Measurements from ENCODE around the gene IGHMBP2. TPM values are rescaled to one million over a fixed set of nuclear protein-coding genes. Genes with fewer than 3 reads are reported as not detected.
A peak's percentile ranks its signal among the peaks of the same experiment; 100 is the strongest.

IGHMBP2 gene
- 17.5 and 27.3 TPM in 2 replicates for total RNA-seq (2014; rRNA removed; shearing (Covaris generic))
- 35.2 and 37.9 TPM in 2 replicates for total RNA-seq (2022)
- percentile 61 among the genes with signal in this experiment for Bru-seq, nascent RNA
- percentile 72 among the genes with signal in this experiment for BruChase-seq, experiment 1, labeled RNA remaining after a 6-hour chase
- BruChase-seq, experiment 2, labeled RNA remaining after a 2-hour chase = percentile 72 among the genes with signal in this experiment
- long read RNA-seq, transcript IGHMBP2-201 (15 exons, 3,961 nt) = major isoform, 14 of 37 reads
- long read RNA-seq, partial matches to known transcripts = 14 of 37 reads
- long read RNA-seq, other reads (novel, unspliced or antisense) = 9 of 37 reads

DNA sequence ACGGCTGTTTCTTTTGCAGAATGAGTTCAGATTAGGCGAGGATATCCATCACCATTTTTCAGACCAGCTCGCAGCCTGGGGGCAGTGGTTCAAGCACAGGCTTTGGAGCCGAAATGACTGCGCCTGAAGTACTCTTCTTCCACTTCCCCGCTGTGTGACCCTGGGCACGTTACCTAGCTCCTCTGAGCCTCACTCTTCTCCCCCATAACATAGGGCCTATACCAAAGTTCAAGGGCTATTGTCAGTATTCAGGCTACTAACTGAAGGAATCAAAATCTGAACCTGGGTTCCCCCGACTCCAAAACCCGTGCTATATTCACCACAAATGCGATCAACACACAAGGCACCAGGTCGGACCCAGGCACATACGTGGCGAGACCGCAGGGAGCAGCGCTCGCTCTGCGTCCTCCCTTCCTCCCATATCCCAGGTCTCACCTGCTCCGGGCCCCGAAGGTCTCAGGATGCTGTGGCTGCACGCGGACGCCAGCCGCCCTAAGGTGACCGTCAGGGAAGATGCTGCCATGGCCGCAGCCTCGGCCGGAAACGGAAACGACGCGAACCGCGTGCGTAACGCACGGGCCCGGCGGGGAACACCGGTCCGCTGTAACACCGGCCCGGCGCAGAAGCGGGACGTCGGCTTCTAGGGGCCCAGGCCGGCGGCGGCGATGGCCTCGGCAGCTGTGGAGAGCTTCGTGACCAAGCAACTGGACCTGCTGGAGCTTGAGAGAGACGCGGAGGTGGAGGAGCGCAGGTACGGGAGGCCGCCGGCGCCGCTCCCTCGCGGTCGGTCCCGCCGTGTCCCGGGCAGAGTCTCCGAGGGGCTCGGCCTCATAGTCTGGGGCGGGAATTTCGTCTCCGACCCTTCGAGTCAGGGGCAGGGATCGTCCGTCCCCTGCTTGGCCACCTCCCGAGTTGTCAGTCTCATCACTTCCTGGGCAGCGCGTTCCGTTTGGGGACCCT, at the start of gene IGHMBP2, which contains the start of gene MRPL21:
IGHMBP2 (plus strand) TSS at position 604 of the 960 bp plus-strand sequence; CDS start at position 666, 62 bp downstream.
MRPL21 (minus strand) TSS at position 545 of the 960 bp plus-strand sequence; CDS start at position 523, 22 bp downstream.
- peak within 1 kb of the TSS; percentile 90 for H3K4me2 ChIP-seq (ENCODE audit: low read length)
- H2AFZ ChIP-seq (ENCODE audit: low read length) = peak within 1 kb of the TSS; percentile 82
- H3K9me3 ChIP-seq (ENCODE audit: low read length) = no peaks in the 10 kb centered on the region
- peak within 1 kb of the TSS; percentile 50 for H3K27ac ChIP-seq (ENCODE audit: low read depth, low read length, poor library complexity, severe bottlenecking)
- POLR2A ChIA-PET = interaction anchor here (1.0 to 1.8 kb wide), 2 partner anchors 15 to 393 kb away, joined by 3 to 4 read pairs; no protein-coding TSS in a partner anchor
- CTCF ChIA-PET (ENCODE audit: unreplicated experiment) = no interaction called here
- H4K20me1 ChIP-seq (ENCODE audit: insufficient read depth, low read length) = peaks cover 21% of the 10 kb centered on the region
- peaks cover 25% of the 10 kb centered on the region for H3K4me1 ChIP-seq (ENCODE audit: insufficient read depth, low read length, poor library complexity, severe bottlenecking)
- H3K4me3 ChIP-seq (ENCODE audit: low read depth, low read length, poor library complexity, severe bottlenecking) = peak within 1 kb of the TSS; percentile 99
- no peaks in the 10 kb centered on the region for H3K9me2 ChIP-seq (ENCODE audit: insufficient read depth, low read length)
- DNase-seq (ENCODE audit: low spot score) = peak; percentile 88
- H3K79me2 ChIP-seq (ENCODE audit: insufficient read depth, low read depth, low read length) = peaks cover 57% of the 10 kb centered on the region
- intact Hi-C loops (cut with micrococcal nuclease; ENCODE audit: unreplicated experiment) = loop anchor here (2.0 kb wide), 1 partner anchor 185 kb away; no protein-coding TSS in a partner anchor
- peaks cover 45% of the 10 kb centered on the region for H3K36me3 ChIP-seq (ENCODE audit: insufficient read depth, low read length)
- TF ChIP-seq CTCF (conservative IDR thresholded peaks at IDR 0.05; ENCODE audit: low read length) = no peak
- TF ChIP-seq EZH2phosphoT487 (IDR thresholded peaks at IDR 0.05; ENCODE audit: borderline replicate concordance, low read depth, low read length) = no peak
- no TSS peak for BruUV-seq (replicated peaks)

DNA sequence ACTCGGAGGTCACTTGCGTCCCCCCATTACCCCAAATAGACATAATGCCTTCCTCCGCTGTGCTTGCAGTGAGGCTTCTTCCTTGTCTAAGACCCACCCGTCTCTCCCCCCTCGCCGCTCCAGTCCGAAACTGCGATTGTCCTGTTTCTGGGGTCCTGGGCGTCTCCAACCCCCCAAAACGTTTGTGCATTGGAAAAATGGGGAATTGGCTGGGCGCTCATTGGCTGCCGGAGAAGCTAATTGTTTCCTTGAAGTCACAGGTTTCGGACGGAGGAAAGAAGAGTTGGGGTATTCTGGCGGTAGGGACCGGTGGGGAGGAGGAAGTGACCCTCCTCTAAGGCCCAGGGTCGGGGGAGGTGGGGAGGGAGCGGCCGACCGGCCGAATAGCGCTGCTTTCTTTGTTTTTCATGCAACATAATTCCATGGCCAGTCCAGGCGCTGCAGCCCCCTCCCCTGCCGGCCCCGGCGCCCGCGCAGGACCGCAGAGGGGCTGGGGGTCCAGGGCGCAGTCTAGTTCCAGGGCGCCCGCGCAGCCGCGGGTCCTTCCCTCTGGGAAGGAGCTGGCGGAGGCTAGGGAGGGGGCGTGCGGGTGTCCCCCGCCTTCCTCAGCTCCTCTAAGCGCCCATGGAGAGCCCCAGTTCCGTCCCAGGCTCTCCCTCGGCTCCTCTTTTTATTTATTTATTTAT, 49.3 kb upstream of the IGHMBP2 start:
- POLR2A ChIA-PET = interaction anchor here (0.6 kb wide), 1 partner anchor 34 kb away, joined by 5 read pairs; no protein-coding TSS in a partner anchor
- H3K4me2 ChIP-seq (ENCODE audit: low read length) = no peak overlapping the region

More for the DNA sequence above, 49.3 kb upstream of the IGHMBP2 start:
- DNase-seq (ENCODE audit: low spot score) = no peak
- H4K20me1 ChIP-seq (ENCODE audit: insufficient read depth, low read length) = no peaks in the 10 kb centered on the region
- no peaks in the 10 kb centered on the region for H3K9me2 ChIP-seq (ENCODE audit: insufficient read depth, low read length)
- no TSS peak for BruUV-seq (replicated peaks)
- H2AFZ ChIP-seq (ENCODE audit: low read length) = no peak overlapping the region
- no peak overlapping the region for H3K4me3 ChIP-seq (ENCODE audit: low read depth, low read length, poor library complexity, severe bottlenecking)
- H3K27ac ChIP-seq (ENCODE audit: low read depth, low read length, poor library complexity, severe bottlenecking) = no peak overlapping the region
- intact Hi-C loops (cut with micrococcal nuclease; ENCODE audit: unreplicated experiment) = no loop called here
- no peaks in the 10 kb centered on the region for H3K4me1 ChIP-seq (ENCODE audit: insufficient read depth, low read length, poor library complexity, severe bottlenecking)
- H3K36me3 ChIP-seq (ENCODE audit: insufficient read depth, low read length) = no peaks in the 10 kb centered on the region
- H3K79me2 ChIP-seq (ENCODE audit: insufficient read depth, low read depth, low read length) = no peaks in the 10 kb centered on the region
- CTCF ChIA-PET (ENCODE audit: unreplicated experiment) = no interaction called here
- TF ChIP-seq EZH2phosphoT487 (IDR thresholded peaks at IDR 0.05; ENCODE audit: borderline replicate concordance, low read depth, low read length) (no peak), CTCF (conservative IDR thresholded peaks at IDR 0.05; ENCODE audit: low read length) (no peak)
- H3K9me3 ChIP-seq (ENCODE audit: low read length) = no peaks in the 10 kb centered on the region
